GM21717 (cell line): ENCODE data around the gene PHYH.
"Not testable (repeated sequence)": the region's sequence is repeated elsewhere in the genome, so short reads cannot be mapped to it uniquely, and the experiment has no call there.

Experiments
- ATAC-seq: cut with Tn5 transposase; IDR thresholded peaks from one replicate; pipeline ENCODE4 v1.9.1; 2021; ENCODE audit warnings: mild to moderate bottlenecking, moderate library complexity; ENCODE audit not compliant: unreplicated experiment

The PHYH gene

GRCh38 chr10:13322615-13323148 lies 22.8 kb upstream of the PHYH start:
- no peak for ATAC-seq

GRCh38 chr10:13321576-13321975 lies 21.7 kb upstream of the PHYH start:
- ATAC-seq = no peak

GRCh38 chr10:13319166-13319565 lies 19.3 kb upstream of the PHYH start:
- no peak for ATAC-seq

GRCh38 chr10:13317474-13317873 lies 17.6 kb upstream of the PHYH start:
- ATAC-seq = no peak

GRCh38 chr10:13316635-13317311 lies 16.9 kb upstream of the PHYH start:
- ATAC-seq = no peak

- no peak for ATAC-seq
These were observed 15.5 kb upstream of the PHYH start for GRCh38 chr10:13315361-13315760.

GRCh38 chr10:13311177-13311575 lies 11.3 kb upstream of the PHYH start:
- no peak for ATAC-seq

GRCh38 chr10:13310518-13311176 lies 10.8 kb upstream of the PHYH start:
- ATAC-seq = no peak

GRCh38 chr10:13309792-13310191 lies 9.9 kb upstream of the PHYH start:
- ATAC-seq = no peak

GRCh38 chr10:13308096-13308495 lies 8.2 kb upstream of the PHYH start:
- no peak for ATAC-seq

- ATAC-seq = no peak
These were observed 6.2 kb upstream of the PHYH start for GRCh38 chr10:13306103-13306502.

GRCh38 chr10:13302821-13303555 lies 3.1 kb upstream of the PHYH start:
- ATAC-seq = no peak

- no peak for ATAC-seq
These were observed 972 bp downstream of the PHYH start for GRCh38 chr10:13298748-13299436.

GRCh38 chr10:13296476-13296875 lies 3.4 kb downstream of the PHYH start:
- no peak for ATAC-seq

- no peak for ATAC-seq
These were observed 5.1 kb downstream of the PHYH start for GRCh38 chr10:13294784-13295183.

- no peak for ATAC-seq
These were observed 7.8 kb downstream of the PHYH start for GRCh38 chr10:13291821-13292773.

- no peak for ATAC-seq
These were observed 8.8 kb downstream of the PHYH start for GRCh38 chr10:13291061-13291460.

- no peak for ATAC-seq
These were observed 15.8 kb downstream of the PHYH start for GRCh38 chr10:13284050-13284449.

- not testable (repeated sequence) for ATAC-seq
These were observed 17.5 kb downstream of the PHYH start for GRCh38 chr10:13282348-13282747.

- no peak for ATAC-seq
These were observed 23.0 kb downstream of the PHYH start for GRCh38 chr10:13276749-13277365.
